CD14-positive monocyte (primary cell): ENCODE data around the gene NFIL3. TPM values are rescaled to one million over a fixed set of nuclear protein-coding genes. Genes with fewer than 3 reads are reported as not detected.

Source experiments
- DNase-seq, 3 donors: peaks; one replicate each; pipeline ENCODE4 v3.0.0-alpha.2; 2011 to 2022
- H2AFZ ChIP-seq: 2 replicates; pipeline ENCODE4 v1.6.0; 2012; ENCODE audit warnings: mild to moderate bottlenecking, low read depth, low read length, inconsistent platforms; ENCODE audit not compliant: insufficient read depth, poor library complexity, severe bottlenecking
- H3K27ac ChIP-seq, 2 donors: 1 replicate in 1 of 2; 2 replicates in 1 of 2; pipeline ENCODE4 v1.5.1; 2012 to 2013; ENCODE audit warnings: low read length in 2 of 2, control low read depth in 1 of 2, inconsistent platforms in 1 of 2, low read depth in 1 of 2, mild to moderate bottlenecking in 1 of 2
- H3K27me3 ChIP-seq, 2 donors: one replicate each; pipeline versions ENCODE4 v1.6.0 to v1.6.1; 2011 to 2013; ENCODE audit warnings: low read length in 2 of 2; ENCODE audit not compliant: control insufficient read depth in 2 of 2, insufficient read depth in 2 of 2
- H3K36me3 ChIP-seq, 2 donors: replicated peaks in 1 of 2; 1 replicate in 1 of 2; 2 replicates in 1 of 2; pipeline versions ENCODE4 v1.5.1 to v1.6.1; 2012 to 2013; ENCODE audit warnings: low read length in 2 of 2, control low read depth in 1 of 2, inconsistent platforms in 1 of 2, mild to moderate bottlenecking in 1 of 2; ENCODE audit not compliant: insufficient read depth in 2 of 2, control insufficient read depth in 1 of 2
- H3K4me1 ChIP-seq, 2 donors: 1 replicate in 1 of 2; 2 replicates in 1 of 2; pipeline versions ENCODE4 v1.5.1 to v1.6.1; 2012 to 2013; ENCODE audit warnings: low read length in 2 of 2, control low read depth in 1 of 2, inconsistent platforms in 1 of 2, mild to moderate bottlenecking in 1 of 2, moderate library complexity in 1 of 2; ENCODE audit not compliant: insufficient read depth in 2 of 2, control insufficient read depth in 1 of 2
- H3K4me2 ChIP-seq: replicated peaks from 2 replicates; pipeline ENCODE3; 2012; ENCODE audit warnings: low read length, moderate library complexity, mild to moderate bottlenecking; ENCODE audit not compliant: poor library complexity, severe bottlenecking; ENCODE audit errors: extremely low read depth
- H3K4me3 ChIP-seq, 3 experiments: fragments of 200-600 bp in 1 of 3; sonication (generic) in 1 of 3; replicated peaks in 1 of 3; 1 replicate in 2 of 3; 2 replicates in 1 of 3; pipeline ENCODE4 v1.5.1; 2011 to 2013; ENCODE audit warnings: low read length in 3 of 3, mild to moderate bottlenecking in 3 of 3, control low read depth in 2 of 3, low read depth in 2 of 3, inconsistent platforms in 1 of 3, moderate library complexity in 1 of 3
- H3K79me2 ChIP-seq: 2 replicates; pipeline ENCODE4 v1.6.0; 2012; ENCODE audit warnings: mild to moderate bottlenecking, control low read depth, inconsistent platforms, low read length, moderate library complexity; ENCODE audit not compliant: insufficient read depth
- H3K9ac ChIP-seq: 2 replicates; pipeline ENCODE4 v1.6.0; 2017; ENCODE audit warnings: low read length, mild to moderate bottlenecking; ENCODE audit not compliant: insufficient read depth, poor library complexity, severe bottlenecking
- H3K9me3 ChIP-seq, 2 donors: replicated peaks in 1 of 2; 1 replicate in 1 of 2; 2 replicates in 1 of 2; pipeline versions ENCODE4 v1.5.1 to v1.6.1; 2012 to 2013; ENCODE audit warnings: low read length in 2 of 2, control low read depth in 1 of 2; ENCODE audit not compliant: control insufficient read depth in 1 of 2, insufficient read depth in 1 of 2
- H4K20me1 ChIP-seq: 2 replicates; pipeline ENCODE4 v1.6.0; 2012; ENCODE audit warnings: mild to moderate bottlenecking, low read length, control low read depth, moderate library complexity; ENCODE audit not compliant: insufficient read depth
- H3K27ac Mint-ChIP-seq, 7 donors: one replicate each; pipeline ENCODE4 v1.8.0; 2020; ENCODE audit warnings: mild to moderate bottlenecking in 7 of 7, mixed read lengths in 7 of 7, moderate library complexity in 6 of 7, inconsistent platforms in 2 of 7
- H3K27me3 Mint-ChIP-seq, 3 donors: one replicate each; pipeline ENCODE4 v1.8.0; 2021 to 2022; ENCODE audit warnings: low read depth in 3 of 3, mild to moderate bottlenecking in 3 of 3, mixed read lengths in 3 of 3, moderate library complexity in 3 of 3, inconsistent platforms in 1 of 3
- H3K36me3 Mint-ChIP-seq, 2 donors: one replicate each; pipeline ENCODE4 v1.8.0; 2020; ENCODE audit warnings: mixed read lengths in 2 of 2, inconsistent platforms in 1 of 2, mild to moderate bottlenecking in 1 of 2
- H3K4me1 Mint-ChIP-seq: one replicate; pipeline ENCODE4 v1.8.0; 2020; ENCODE audit warnings: mild to moderate bottlenecking, mixed read lengths
- H3K4me3 Mint-ChIP-seq, 2 donors: one replicate each; pipeline ENCODE4 v1.8.0; 2020; ENCODE audit warnings: mild to moderate bottlenecking in 2 of 2, mixed read lengths in 2 of 2, moderate library complexity in 1 of 2
- H3K9me3 Mint-ChIP-seq, 7 donors: one replicate each; pipeline ENCODE4 v1.8.0; 2020 to 2022; ENCODE audit warnings: mixed read lengths in 7 of 7, mild to moderate bottlenecking in 6 of 7, moderate library complexity in 6 of 7, inconsistent platforms in 2 of 7
- WGBS: methylation state at CpG from one replicate; pipeline ENCODE4 v1.1.5; 2013; ENCODE audit warnings: missing lambda C conversion rate; ENCODE audit not compliant: insufficient coverage; 5-methylcytosine and 5-hydroxymethylcytosine counted together
- intact Hi-C, 2 donors: fragments of 100-400 bp; cut with micrococcal nuclease; formaldehyde crosslinking; loops; one replicate each; pipeline versions ENCODE4 v1.15.0 to v1.15.1; 2023
- polyA plus RNA-seq, 3 donors: library from polyadenylated mRNA; depleted of rRNA in 1 of 3; unstranded in 2 of 3; stranded (reverse) in 1 of 3; fragments of 300-500 nt in 2 of 3; fragments of >200 nt in 1 of 3; fragmentation: Illumina TruSeq in 2 of 3; gene quantifications; 1 replicate in 2 of 3; 2 replicates in 1 of 3; pipeline ENCODE4 v1.2.3, GENCODE V29; 2012 to 2021
- TF ChIP-seq, protein P1 (sequence below): fragments of 200-600 bp; IDR thresholded peaks from one replicate; pipeline ENCODE4 v1.8.0; 2022; ENCODE audit warnings: antibody characterized with exemption, mild to moderate bottlenecking

Gene NFIL3
- polyA plus RNA-seq, 3 donors, result 18.6 to 253 (median 64.0) TPM

GRCh38 chr9:91395553-91396471, 27.8 kb downstream of the NFIL3 start:
- Histone ChIP-seq H3K36me3 (no peaks in the 10 kb centered on the region), H3K79me2 (no peaks in the 10 kb centered on the region), H2AFZ (no peak overlapping the region), H3K9me3 (no peaks in the 10 kb centered on the region), H4K20me1 (no peaks in the 10 kb centered on the region), H3K9ac (no peak overlapping the region), H3K27me3 (no peaks in the 10 kb centered on the region), H3K27ac (peak overlapping the region in 1 of 2 donors; percentile 87), H3K4me1 (peaks cover 24 to 29% of the 10 kb centered on the region in 2 donors), H3K4me3 (peak overlapping the region in 1 of 3 experiments; percentile 27), H3K4me2 (peak overlapping the region; percentile 47)
- TF ChIP-seq, protein P1, sequence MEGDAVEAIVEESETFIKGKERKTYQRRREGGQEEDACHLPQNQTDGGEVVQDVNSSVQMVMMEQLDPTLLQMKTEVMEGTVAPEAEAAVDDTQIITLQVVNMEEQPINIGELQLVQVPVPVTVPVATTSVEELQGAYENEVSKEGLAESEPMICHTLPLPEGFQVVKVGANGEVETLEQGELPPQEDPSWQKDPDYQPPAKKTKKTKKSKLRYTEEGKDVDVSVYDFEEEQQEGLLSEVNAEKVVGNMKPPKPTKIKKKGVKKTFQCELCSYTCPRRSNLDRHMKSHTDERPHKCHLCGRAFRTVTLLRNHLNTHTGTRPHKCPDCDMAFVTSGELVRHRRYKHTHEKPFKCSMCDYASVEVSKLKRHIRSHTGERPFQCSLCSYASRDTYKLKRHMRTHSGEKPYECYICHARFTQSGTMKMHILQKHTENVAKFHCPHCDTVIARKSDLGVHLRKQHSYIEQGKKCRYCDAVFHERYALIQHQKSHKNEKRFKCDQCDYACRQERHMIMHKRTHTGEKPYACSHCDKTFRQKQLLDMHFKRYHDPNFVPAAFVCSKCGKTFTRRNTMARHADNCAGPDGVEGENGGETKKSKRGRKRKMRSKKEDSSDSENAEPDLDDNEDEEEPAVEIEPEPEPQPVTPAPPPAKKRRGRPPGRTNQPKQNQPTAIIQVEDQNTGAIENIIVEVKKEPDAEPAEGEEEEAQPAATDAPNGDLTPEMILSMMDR, result no peak
- H3K4me1 Mint-ChIP-seq, result peaks cover 23% of the 10 kb centered on the region
- H3K27ac Mint-ChIP-seq, result peak overlapping the region; percentile 89 to 98 (median 96)
- 0% methylated on average over 1 of the region's 7 CpGs for WGBS
- intact Hi-C loops, result loop anchor here in 1 of 2 donors (2.0 to 5.0 kb wide), 2 partner anchors 21 to 34 kb away; partner anchors contain the start of gene AUH
- H3K27me3 Mint-ChIP-seq, result peaks cover 0 to 3% (median 0%) of the 10 kb centered on the region in 3 donors
- DNase-seq, result peak; percentile 68 to 90 (median 87)
- no peaks in the 10 kb centered on the region for H3K9me3 Mint-ChIP-seq
- peak overlapping the region; percentile 62 to 85 for H3K4me3 Mint-ChIP-seq
- no peaks in the 10 kb centered on the region for H3K36me3 Mint-ChIP-seq

DNA sequence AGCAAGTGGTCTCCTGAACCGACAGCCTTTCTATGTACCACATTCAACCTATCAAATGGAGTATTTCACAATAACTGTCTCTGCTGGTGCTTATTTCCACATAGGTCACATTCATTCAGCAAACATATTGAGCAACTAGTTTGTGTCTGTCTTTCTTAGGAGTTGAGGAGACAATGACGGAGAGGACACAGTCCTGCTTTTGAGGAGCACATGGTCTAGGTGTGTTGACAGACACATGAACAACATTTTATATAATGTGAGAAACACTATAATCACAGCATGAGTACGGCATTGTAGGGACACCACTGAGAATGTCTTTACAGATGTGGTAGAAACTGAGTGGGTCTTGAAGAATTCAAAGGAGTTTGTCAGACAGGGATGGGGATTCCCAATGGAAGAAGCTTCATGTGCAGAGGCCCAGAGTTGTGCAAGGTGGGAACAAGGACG, 28.5 kb downstream of the NFIL3 start:
- Mint-ChIP-seq H3K9me3 (peaks cover 0 to under 1% (median 0%) of the 10 kb centered on the region in 7 donors), H3K4me1 (peaks cover 23% of the 10 kb centered on the region), H3K27ac (peak overlapping the region; percentile 89 to 98 (median 96)), H3K36me3 (no peaks in the 10 kb centered on the region), H3K27me3 (peaks cover 0 to 3% (median 0%) of the 10 kb centered on the region in 3 donors), H3K4me3 (peak overlapping the region; percentile 62 to 85)
- Histone ChIP-seq H4K20me1 (no peaks in the 10 kb centered on the region), H3K9me3 (no peaks in the 10 kb centered on the region), H3K9ac (no peak overlapping the region), H3K4me1 (peaks cover 24 to 29% of the 10 kb centered on the region in 2 donors), H3K36me3 (no peaks in the 10 kb centered on the region), H3K27me3 (no peaks in the 10 kb centered on the region), H3K27ac (peak overlapping the region in 1 of 2 donors; percentile 87), H2AFZ (no peak overlapping the region), H3K4me3 (peak overlapping the region in 1 of 3 experiments; percentile 27), H3K79me2 (no peaks in the 10 kb centered on the region), H3K4me2 (peak overlapping the region; percentile 47)
- TF ChIP-seq, protein P1, result no peak
- intact Hi-C loops, result loop anchor here in 1 of 2 donors (2.0 to 5.0 kb wide), 2 partner anchors 20 to 33 kb away; partner anchors contain the start of gene AUH
- WGBS, result no CpG with 5 or more reads among the region's 4 CpGs
- DNase-seq, result peak; percentile 79 to 96 (median 91)
